Heart right ventricle (tissue), 16 donors: ENCODE results near the gene KIFC3. TPM values are rescaled to one million over a fixed set of nuclear protein-coding genes. Genes with fewer than 3 reads are reported as not detected.

Source experiments
- ATAC-seq, 8 donors: fragments of 200-7000 bp; cut with Tn5 transposase; one replicate each; pipeline ENCODE4 v1.9.1; 2020; ENCODE audit warnings: mild to moderate bottlenecking in 8 of 8, moderate library complexity in 8 of 8, moderate number of reproducible peaks in 1 of 8
- DNase-seq, 2 donors: peaks; one replicate each; pipeline ENCODE4 v3.0.0-alpha.2; 2020
- H3K27ac ChIP-seq, 10 donors: fragments of 200-600 bp; sonication (generic) in 2 of 10; one replicate each; pipeline versions ENCODE4 v1.5.0 to v1.8.0; 2020 to 2022; ENCODE audit warnings: mild to moderate bottlenecking in 3 of 10
- H3K27me3 ChIP-seq, 7 donors: fragments of 200-600 bp; one replicate each; pipeline ENCODE4 v1.8.0; 2021 to 2022; ENCODE audit warnings: mild to moderate bottlenecking in 2 of 7
- H3K36me3 ChIP-seq, 9 donors: fragments of 200-600 bp; sonication (generic) in 1 of 9; one replicate each; pipeline versions ENCODE4 v1.5.0 to v1.8.0; 2020 to 2022; ENCODE audit warnings: mild to moderate bottlenecking in 2 of 9
- H3K4me1 ChIP-seq, 9 donors: fragments of 200-600 bp; sonication (generic) in 1 of 9; one replicate each; pipeline versions ENCODE4 v1.5.0 to v1.8.0; 2020 to 2022; ENCODE audit warnings: mild to moderate bottlenecking in 4 of 9
- H3K4me3 ChIP-seq, 10 donors: fragments of 200-600 bp; sonication (generic) in 2 of 10; one replicate each; pipeline versions ENCODE4 v1.5.0 to v1.8.0; 2020 to 2022; ENCODE audit warnings: mild to moderate bottlenecking in 7 of 10, moderate library complexity in 2 of 10
- H3K9me3 ChIP-seq, 11 donors: fragments of 200-600 bp in 10 of 11; sonication (generic) in 2 of 11; one replicate each; pipeline versions ENCODE4 v1.5.0 to v1.8.0; 2013 to 2022; ENCODE audit warnings: mild to moderate bottlenecking in 2 of 11, control low read depth in 1 of 11, moderate library complexity in 1 of 11
- CTCF ChIP-seq, 9 donors: fragments of 200-600 bp; sonication (generic) in 2 of 9; IDR thresholded peaks; one replicate each; pipeline versions ENCODE4 v1.5.0 to v1.8.0; 2021 to 2022; ENCODE audit warnings: antibody characterized with exemption in 9 of 9, mild to moderate bottlenecking in 5 of 9, moderate library complexity in 1 of 9
- WGBS, 2 donors: extraction: QIAGEN DNeasy Blood & Tissue Kit; methylation state at CpG; one replicate each; pipeline ENCODE4 v1.1.7; 2013; ENCODE audit warnings: inconsistent platforms in 1 of 2; 5-methylcytosine and 5-hydroxymethylcytosine counted together
- intact Hi-C, 10 donors: fragments of 100-400 bp; cut with DNase I; formaldehyde crosslinking; loops; one replicate each; pipeline versions ENCODE4 v1.11.1 to v1.14.2; 2022
- polyA plus RNA-seq, 2 donors: library from polyadenylated mRNA; stranded (reverse); fragments of 200-250 nt; gene quantifications; one replicate each; pipeline ENCODE4 v1.2.3, GENCODE V29; 2013
- total RNA-seq, 10 donors: library from RNA; stranded (reverse); fragmentation: NEBNext Ultra II Directional in 3 of 10; extraction: Animal tissue kit (Norgen Biotek cat#: 25700) in 3 of 10; gene quantifications; one replicate each; pipeline versions ENCODE4 v1.2.1 to v1.2.4, GENCODE V29; 2021 to 2023
- donor health status: Arrhythmogenic right ventricular cardiomyopathy.
- donor health status: ischemic (EF 13 %, LVEDD 7.1; RV severe dilation, severe dysfunction).
- donor health status: healthy with polysubstance abuse.
- donor health status: DM: no; HTN: yes; CAD: no.
- donor health status: DM: no; HTN: no; CAD: no.
- donor health status: ischemic (EF 25% LVEDD 6.9; RV normal size, moderate dysfunction).
- donor health status: ischemic (EF 25% LVEDD 5.7; RV mildly dilated, moderate dysfunction).
- donor health status: healthy.
- donor health status: DM: yes; HTN: yes; CAD: no.
- donor health status: Ischemic cardiomyopathy.
- donor health status: ischemic (EF 35%, LVEDD 5.7; RV mildly dilated, moderate dysfunction).
- donor health status: nonischemic (EF 11% LVEDD 7.7; RV severe dilation, severe dysfunction).
- donor health status: DM: yes; HTN: yes; CAD: no.
- donor health status: PGD.
- donor health status: ischemic (EF 29% LVEDD 5.4; RV normal size, mild dysfunction).
- donor health status: nonischemic (EF 23%, LVEDD 6.1; RV moderate dilation, normal function).

The KIFC3 gene
- total and polyA plus RNA-seq, 12 donors: 42.5 to 97.4 (median 63.5) TPM

- peaks cover 0 to 53% (median 38%) of the 10 kb centered on the region in 9 donors for H3K4me1 ChIP-seq
- H3K27ac ChIP-seq: peak overlapping the region in 2 of 10 donors; percentile 51 to 62
- no peaks in the 10 kb centered on the region for H3K27me3 ChIP-seq
- ATAC-seq: no peak
- no peak for TF ChIP-seq CTCF (IDR thresholded peaks at IDR 0.05)
- H3K9me3 ChIP-seq: no peaks in the 10 kb centered on the region
- intact Hi-C loops: no loop called here
- H3K4me3 ChIP-seq: peak overlapping the region in 6 of 10 donors; percentile 3 to 32 (median 26)
- no peaks in the 10 kb centered on the region for H3K36me3 ChIP-seq
- no peak for DNase-seq
- WGBS, 2 donors: 71 to 75% methylated on average over 2 of the region's 2 CpGs
These were observed 6.4 kb upstream of the KIFC3 start for GRCh38 chr16:57808589-57809228.

DNA sequence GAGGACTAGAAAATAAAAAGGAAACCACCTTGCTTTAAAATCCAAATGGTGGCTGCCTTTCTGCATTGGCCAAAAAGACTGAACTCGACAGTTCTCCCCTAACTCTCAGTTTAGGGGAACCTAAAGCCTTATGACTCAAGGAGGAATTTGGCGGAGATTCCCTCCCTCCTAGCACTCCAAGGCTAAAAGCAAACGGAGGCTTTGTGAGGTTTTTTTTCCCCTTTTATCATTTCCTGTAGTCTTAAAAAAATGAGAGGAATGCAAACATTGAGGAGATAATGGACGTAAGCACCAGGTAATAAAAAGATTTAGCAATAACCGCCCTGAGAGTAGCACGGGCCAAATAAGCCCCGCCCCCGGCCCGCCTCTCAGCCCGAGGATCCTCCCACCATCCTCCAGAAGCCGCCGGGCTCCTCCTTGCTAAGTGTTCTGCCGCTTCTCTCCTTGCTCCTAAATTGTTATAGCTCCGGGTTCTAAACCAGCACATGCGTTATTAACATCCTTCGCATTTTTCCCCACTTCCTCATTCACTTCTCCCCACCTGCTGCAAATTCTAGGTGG, 5.8 kb upstream of the KIFC3 start:
- Histone ChIP-seq H3K4me1 (peaks cover 4 to 60% (median 45%) of the 10 kb centered on the region in 9 donors), H3K27me3 (no peaks in the 10 kb centered on the region), H3K36me3 (no peaks in the 10 kb centered on the region), H3K27ac (peak overlapping the region in 1 of 10 donors; percentile 51), H3K9me3 (no peaks in the 10 kb centered on the region), H3K4me3 (peak overlapping the region in 6 of 10 donors; percentile 3 to 32 (median 26))
- TF ChIP-seq CTCF (IDR thresholded peaks at IDR 0.05): no peak
- intact Hi-C loops: no loop called here
- WGBS, 2 donors: 8 to 14% methylated on average over 16 of the region's 16 CpGs
- ATAC-seq (peak in 7 of 8 donors; percentile 42 to 68 (median 57)), DNase-seq (peak; percentile 77 to 81)

DNA sequence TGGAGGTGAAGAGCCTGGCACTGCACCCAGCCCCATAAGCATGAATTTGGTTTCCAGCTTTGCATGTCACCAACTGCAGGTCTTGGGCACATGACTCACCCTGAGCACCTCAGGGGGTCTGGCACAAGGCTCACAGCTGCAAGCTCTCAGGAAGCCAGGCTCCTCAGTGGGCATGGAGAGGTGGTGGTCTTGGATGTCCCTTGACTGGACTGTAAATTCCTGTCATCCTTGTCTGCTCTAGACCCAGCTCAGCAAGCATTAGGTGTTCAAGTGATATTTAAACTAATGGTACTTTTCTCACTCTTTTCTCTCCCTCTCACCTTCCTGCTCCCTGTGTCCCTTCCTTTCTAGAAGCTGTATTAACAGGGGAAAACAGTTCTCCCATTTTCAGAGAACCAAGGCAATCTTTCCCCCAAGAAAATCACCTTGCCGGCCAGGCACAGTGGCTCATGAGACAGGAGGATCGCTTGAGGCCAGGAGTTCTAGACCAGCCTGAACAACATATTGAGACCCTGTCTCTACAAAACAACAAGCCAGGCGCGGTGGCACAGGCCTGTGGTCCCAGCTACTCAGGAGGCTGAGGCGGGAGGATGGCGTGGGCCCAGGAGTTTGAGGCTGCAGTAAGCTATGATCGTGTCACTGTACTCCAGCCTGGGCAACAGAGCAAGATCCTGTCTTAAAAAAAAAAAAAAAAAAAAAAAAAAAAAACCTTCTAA, 5.1 kb upstream of the KIFC3 start:
- Histone ChIP-seq H3K4me1 (peaks cover 9 to 66% (median 51%) of the 10 kb centered on the region in 9 donors), H3K36me3 (no peaks in the 10 kb centered on the region), H3K27ac (peak overlapping the region in 2 of 10 donors; percentile 7 to 51), H3K27me3 (no peaks in the 10 kb centered on the region), H3K9me3 (no peaks in the 10 kb centered on the region), H3K4me3 (no peak overlapping the region)
- ATAC-seq (no peak), DNase-seq (no peak)
- 79 to 81% methylated on average over 7 of the region's 7 CpGs for WGBS, 2 donors
- no peak for TF ChIP-seq CTCF (IDR thresholded peaks at IDR 0.05)
- intact Hi-C loops: no loop called here

- 68% methylated on average over 6 of the region's 6 CpGs for WGBS, 2 donors
- Histone ChIP-seq H3K9me3 (no peaks in the 10 kb centered on the region), H3K4me1 (peaks cover 20 to 76% (median 60%) of the 10 kb centered on the region in 9 donors), H3K36me3 (no peaks in the 10 kb centered on the region), H3K27me3 (peaks cover 0 to 9% (median 0%) of the 10 kb centered on the region in 7 donors), H3K4me3 (no peak overlapping the region), H3K27ac (peak overlapping the region in 8 of 10 donors; percentile 12 to 99 (median 98))
- no peak for ATAC-seq
- no peak for DNase-seq
- intact Hi-C loops: no loop called here
- no peak for TF ChIP-seq CTCF (IDR thresholded peaks at IDR 0.05)
These were observed 2.9 kb upstream of the KIFC3 start for GRCh38 chr16:57805176-57805575.
